Hematopoietic multipotent progenitor cell (in vitro differentiated cells): ENCODE data around the gene NCR2. TPM values are rescaled to one million over a fixed set of nuclear protein-coding genes. Genes with fewer than 3 reads are reported as not detected.

Experiments
- DNase-seq, 3 donors: peaks; one replicate each; pipeline ENCODE4 v3.0.0-alpha.2; 2011 to 2015; ENCODE audit warnings: low read depth in 2 of 3, low spot score in 2 of 3
- total RNA-seq: library from RNA; depleted of rRNA; stranded (reverse); fragments of >200 nt; gene quantifications from one replicate; pipeline ENCODE4 v1.2.3, GENCODE V29; 2012

NCR2 gene
- total RNA-seq, 1 donor: not detected

- no peak for DNase-seq
These were observed 8.2 kb upstream of the NCR2 start for GRCh38 chr6:41327177-41327576.

DNA sequence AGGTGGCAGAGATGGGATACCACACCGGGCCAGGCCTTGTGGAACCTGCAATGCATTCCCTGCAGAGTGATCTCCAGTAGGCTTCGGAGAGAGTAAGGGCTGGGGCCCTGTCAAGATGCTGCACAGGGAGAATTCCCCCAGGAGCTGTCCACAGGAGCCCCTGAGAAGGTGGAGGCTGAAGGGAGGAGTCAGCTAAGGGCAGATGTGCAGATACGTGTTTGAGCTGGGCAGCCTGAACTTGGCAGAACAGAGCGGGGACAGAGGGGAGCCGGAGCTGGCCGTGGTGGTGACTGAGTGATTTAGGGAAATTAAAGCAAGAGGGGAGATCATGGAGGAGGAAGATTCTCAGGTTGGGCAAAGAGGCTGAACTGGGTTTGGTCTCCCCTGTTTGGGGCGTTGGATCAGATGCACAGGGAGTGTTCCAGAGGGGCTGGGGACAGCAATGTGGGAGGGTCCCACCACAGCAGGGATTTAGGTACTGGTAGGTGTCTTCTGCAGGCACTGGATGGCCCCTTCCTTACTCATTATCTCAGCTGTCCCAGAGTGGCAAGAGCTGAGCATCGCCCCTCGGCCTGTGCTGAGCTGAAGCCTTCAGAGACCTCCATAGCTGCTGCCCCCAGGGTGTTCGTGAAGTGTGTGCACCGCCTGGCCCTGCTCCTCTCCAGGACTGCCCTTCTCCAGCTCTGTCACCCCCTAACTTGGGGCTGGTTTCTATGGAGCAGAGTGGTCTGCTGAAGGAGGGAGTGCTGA is 3.8 kb upstream of the NCR2 start:
- DNase-seq: no peak

DNA sequence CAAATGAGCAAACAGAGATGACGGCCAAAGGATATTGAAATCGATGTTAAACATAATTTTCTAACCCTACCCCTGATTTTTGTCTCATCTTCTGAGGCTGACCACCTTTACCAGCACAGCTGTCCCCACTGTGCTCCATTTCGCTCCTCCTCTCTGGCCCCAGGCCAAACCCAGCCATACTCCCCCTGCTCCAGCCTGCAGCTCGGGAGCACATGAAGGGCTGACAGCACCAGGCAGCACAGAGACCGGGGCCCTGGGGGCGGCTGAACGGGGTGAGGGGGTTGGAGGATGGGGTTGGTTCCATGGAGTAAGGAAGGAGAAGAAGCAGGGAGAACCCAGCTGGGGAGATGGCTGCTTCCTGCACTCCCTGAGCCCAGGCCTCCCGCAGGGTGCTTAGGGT is 3.2 kb upstream of the NCR2 start:
- no peak for DNase-seq

DNA sequence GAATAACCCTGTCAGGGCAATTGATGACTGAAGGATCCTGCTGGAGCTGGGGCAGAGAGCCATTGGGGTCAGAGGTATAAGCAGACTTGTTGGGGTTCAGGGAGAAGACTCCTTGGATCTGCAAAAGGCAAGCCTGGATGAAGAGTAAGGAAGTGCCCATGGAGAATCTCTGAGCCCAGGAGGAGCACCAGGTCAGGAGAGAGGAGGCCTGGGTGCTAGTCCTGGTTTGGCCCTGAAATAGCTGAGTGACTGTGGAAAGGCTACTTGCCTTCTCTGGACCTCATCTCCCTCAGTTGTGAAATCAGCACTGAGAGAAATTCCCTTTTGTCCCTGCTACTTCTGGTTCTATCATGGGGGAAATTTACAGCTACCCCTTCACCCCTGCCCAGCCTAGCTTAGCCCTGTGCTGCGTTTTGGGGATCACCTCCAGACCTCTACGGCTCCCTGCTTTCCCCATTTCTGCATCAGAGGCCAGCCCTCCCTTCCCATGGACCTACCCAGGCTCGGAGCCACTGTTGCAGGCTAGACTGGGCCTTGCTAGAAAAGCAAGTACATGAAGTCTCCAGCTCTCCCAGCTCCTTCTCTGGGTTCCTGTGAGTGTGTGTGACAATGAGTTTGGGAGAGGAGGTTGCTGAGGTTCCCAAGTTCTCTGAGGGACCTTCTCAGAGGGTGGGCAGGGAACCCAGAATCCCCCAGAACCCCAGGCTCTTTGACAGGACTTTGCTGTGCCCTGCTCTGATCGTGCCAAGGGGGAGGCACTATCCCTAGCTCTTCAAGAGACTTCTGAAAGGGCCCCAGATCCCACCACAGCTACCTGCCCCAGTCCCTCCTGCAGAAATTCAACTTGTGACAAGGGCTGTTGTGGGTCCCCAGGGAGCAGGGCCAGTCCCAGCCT is 2.3 kb upstream of the NCR2 start:
- no peak for DNase-seq

DNA sequence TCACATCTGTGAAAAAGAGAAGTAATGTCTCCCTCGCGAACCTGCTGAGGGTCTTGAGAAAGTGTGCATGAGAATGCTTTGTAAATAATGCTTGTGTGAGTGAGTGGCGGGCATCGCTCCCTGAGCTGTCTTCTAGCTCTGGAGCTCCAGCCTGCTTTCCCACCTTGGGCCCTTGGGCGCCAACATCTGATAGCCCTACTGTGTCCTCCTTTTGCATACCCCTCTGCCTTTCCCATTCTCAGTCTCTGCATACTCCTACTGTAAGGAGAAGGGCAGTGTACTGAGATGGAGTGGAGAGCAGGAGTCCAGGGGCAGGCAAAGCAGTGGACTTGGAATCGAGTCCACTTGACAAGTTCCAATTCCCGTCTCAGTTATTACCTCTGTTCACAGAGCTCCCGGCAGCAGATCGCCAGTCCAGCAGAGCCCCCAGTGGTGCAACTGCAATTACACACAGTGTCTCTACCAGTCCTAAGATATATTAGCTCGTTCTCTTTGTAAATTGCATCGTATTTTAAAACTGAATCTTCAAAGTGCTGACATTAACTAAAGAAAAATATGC is 847 bp upstream of the NCR2 start:
- peak in 1 of 3 donors; percentile 16 for DNase-seq

GRCh38 chr6:41335943-41336342 is 535 bp downstream of the NCR2 start:
- no peak for DNase-seq

DNA sequence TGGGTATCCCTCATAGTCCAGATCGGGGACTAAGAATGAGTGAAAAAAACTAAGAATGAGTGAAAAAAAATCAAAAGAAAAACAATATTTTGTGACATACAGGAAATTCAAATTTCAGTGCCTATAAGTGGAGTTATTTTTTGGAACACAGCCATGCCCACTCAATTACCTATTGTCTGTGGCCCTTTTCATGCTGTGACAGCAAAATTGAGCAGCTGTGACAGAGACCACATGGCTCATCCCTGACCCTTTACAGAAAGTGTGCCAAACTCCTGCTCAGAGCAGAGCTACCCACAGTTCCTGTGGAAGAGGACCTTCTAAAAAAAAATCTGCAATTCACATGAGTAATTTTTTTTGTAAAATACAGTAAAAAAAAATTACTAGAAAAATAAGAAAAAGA is 1.4 kb downstream of the NCR2 start:
- DNase-seq: no peak

- no peak for DNase-seq
These were observed 2.3 kb downstream of the NCR2 start for GRCh38 chr6:41337709-41338108.

DNA sequence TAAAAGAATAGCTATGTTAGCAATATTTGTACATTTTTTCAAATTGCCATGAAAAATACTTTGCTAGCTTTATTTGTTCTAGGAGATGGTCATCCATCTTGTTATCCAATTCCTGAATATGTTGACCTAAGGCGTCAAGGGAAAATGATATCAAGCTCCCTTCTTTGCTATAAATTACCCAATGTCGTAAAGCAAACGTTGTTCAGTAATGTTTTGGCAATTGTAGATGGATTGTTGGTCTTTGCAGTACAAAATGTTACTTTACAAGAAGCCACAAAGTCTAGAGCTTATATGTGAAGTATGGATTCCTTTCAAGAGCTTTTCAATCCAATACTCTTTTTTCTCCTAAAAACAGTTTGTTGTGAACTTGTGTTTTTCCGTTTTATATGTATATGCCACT is 3.3 kb downstream of the NCR2 start:
- DNase-seq: no peak

DNA sequence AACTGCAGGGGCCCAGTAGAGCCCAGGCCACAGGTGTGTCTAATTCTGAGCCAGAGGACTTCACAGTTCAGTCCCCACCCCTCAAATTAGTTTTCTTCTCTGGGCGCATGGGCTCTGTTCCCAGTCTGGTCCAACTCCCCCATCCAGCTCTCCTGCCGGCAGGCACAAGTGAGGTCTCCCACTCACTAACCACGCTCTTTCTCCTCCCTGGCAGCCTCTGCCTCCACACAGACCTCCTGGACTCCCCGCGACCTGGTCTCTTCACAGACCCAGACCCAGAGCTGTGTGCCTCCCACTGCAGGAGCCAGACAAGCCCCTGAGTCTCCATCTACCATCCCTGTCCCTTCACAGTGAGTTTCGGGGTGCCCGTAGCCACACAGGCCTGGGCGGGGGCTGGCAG is 6.2 kb downstream of the NCR2 start:
- no peak for DNase-seq

DNA sequence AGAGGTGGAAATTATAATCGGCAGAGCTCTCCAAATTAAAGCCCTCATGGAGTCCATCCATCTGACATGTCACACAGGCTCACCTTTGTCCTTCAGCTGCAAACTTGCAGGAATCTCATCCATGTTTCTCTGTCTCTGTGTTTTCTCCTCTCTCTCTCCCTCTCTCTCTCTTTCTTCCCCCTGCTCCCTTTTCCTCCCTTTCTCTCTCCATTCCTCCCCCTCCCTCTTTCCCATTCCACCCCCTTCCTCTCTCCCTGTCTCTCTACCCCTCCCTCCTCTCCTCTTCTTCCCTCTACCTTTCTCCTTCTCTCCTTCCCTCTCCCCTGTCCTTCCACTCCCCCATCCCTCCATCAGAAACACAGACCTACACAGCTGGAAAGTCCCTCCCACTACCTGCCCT is 6.8 kb downstream of the NCR2 start:
- no peak for DNase-seq

- DNase-seq: no peak
These were observed 8.3 kb downstream of the NCR2 start for GRCh38 chr6:41343641-41344187.

- peak in 2 of 3 donors; percentile 20 to 51 for DNase-seq
These were observed 9.5 kb downstream of the NCR2 start for GRCh38 chr6:41344876-41345275.

DNA sequence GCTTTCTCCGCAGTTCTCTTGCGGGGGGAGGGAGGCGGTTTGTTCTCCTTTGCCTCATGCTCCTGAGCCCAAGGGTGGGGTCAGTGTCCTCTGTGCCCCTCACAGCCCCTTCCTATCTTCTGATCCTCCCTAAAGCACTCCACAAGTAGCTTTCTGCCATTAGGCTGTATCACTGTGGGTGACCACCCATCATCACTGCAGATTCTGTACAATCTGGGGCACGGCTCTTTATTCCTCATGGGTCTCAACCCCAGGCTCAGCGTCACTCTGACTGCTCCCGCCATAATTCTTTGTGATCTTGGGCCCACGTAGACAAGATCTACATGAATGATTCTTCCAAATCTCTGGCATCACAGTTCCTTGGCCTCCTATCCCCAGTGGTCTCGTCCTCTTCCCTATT is 10.5 kb downstream of the NCR2 start:
- no peak for DNase-seq

DNA sequence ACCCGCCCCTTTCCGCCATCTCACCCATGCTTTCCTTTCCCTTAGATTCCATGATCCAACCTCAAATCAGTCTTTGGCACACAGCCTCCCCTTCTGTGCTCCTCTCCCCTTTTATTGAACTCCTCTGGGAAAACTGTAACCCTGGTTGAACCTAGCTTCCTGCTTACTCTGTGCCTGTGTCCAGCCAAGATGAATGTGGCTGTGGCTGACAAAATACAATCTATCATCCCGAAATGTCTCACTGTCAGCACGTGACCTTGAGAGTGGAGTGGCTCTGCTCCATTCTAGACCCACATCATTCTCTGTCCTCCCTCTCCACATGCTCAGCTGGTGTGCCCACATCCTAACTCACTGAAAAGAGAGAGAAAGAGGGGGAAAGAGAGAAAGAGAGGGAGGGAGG is 11.0 kb downstream of the NCR2 start:
- DNase-seq: no peak

GRCh38 chr6:41347378-41348050 is 12.1 kb downstream of the NCR2 start:
- no peak for DNase-seq

GRCh38 chr6:41348934-41349333 is 13.5 kb downstream of the NCR2 start:
- no peak for DNase-seq

DNA sequence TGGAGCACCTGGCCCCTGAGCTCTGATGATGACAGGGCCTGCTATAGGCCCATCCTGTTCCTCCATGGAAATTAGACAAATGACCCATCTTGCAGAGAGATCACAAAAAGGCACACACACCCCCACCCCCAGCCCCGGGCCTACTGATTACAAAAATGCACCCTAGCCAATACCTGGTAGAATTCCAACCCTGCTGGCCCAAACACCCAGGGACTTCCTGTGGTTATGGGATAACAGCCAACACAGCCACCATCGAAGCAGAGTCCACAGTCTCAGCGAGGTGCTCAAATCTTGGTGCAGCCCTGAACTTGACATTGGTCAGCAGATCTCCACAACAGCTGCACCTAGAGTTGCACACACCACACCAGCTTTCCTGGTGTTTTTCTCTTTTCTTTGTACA is 17.0 kb downstream of the NCR2 start:
- DNase-seq: no peak

GRCh38 chr6:41352907-41353306 is 17.5 kb downstream of the NCR2 start:
- no peak for DNase-seq

- DNase-seq: no peak
These were observed 17.9 kb downstream of the NCR2 start for GRCh38 chr6:41353333-41353732.

DNA sequence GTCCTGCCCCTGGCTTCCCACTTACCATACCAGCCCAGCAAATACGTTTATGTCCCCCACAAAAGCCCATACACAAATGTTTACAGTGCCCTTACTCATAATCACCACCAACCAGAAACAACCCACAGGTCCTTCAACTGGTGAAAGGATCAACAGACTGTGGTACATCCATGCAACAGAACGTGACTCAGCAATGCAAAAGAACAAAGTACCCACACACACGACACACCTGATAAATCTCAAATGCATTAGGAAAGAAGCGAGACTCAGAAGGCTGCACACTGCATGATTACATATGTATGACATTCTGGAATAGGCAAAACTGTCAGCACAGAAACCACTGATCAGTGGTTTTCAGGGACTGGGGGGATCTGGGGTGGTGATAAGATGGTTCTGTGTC is 20.5 kb downstream of the NCR2 start:
- DNase-seq: no peak
